Measurements from ENCODE around the gene PSME1.

GRCh38 chr14:24176599-24176998 lies 40.6 kb downstream of the PSME1 start:
- TF ChIP-seq CTCF (conservative IDR thresholded peaks at IDR 0.05) (no peak), ZFX (IDR thresholded peaks at IDR 0.05) (no peak)

Measured in C4-2B (cell line).